Mesothelial cell of epicardium (in vitro differentiated cells): ENCODE measurements around the gene TVP23C. TPM values are rescaled to one million over a fixed set of nuclear protein-coding genes. Genes with fewer than 3 reads are reported as not detected.

Experiments
- DNase-seq, 2 experiments: peaks; one replicate each; pipeline ENCODE4 v3.0.0; 2021; ENCODE audit warnings: low spot score in 2 of 2; ENCODE audit not compliant: unreplicated experiment in 2 of 2
- H3K27ac Mint-ChIP-seq: 2 replicates; pipeline ENCODE4 v1.8.0; 2021; ENCODE audit warnings: mixed read lengths
- H3K27me3 Mint-ChIP-seq: 2 replicates; pipeline ENCODE4 v1.8.0; 2021; ENCODE audit warnings: low read depth, mixed read lengths
- H3K36me3 Mint-ChIP-seq: 2 replicates; pipeline ENCODE4 v1.8.0; 2021; ENCODE audit warnings: mixed read lengths
- H3K4me1 Mint-ChIP-seq: 2 replicates; pipeline ENCODE4 v1.8.0; 2021; ENCODE audit warnings: mixed read lengths
- H3K4me3 Mint-ChIP-seq: 2 replicates; pipeline ENCODE4 v1.8.0; 2021; ENCODE audit warnings: mild to moderate bottlenecking, moderate library complexity, mixed read lengths
- H3K9me3 Mint-ChIP-seq: 2 replicates; pipeline ENCODE4 v1.8.0; 2021; ENCODE audit warnings: mixed read lengths
- total RNA-seq: library from RNA; stranded (reverse); gene quantifications from 3 replicates; pipeline ENCODE4 v1.2.1, GENCODE V29; 2021
- TF ChIP-seq, protein P1 (sequence below): fragments of 200-600 bp; sonication (generic); IDR thresholded peaks from one replicate; pipeline ENCODE4 v1.5.0; 2021; ENCODE audit warnings: antibody characterized with exemption; ENCODE audit not compliant: unreplicated experiment

The TVP23C gene
- total RNA-seq, 1 donor from 2014 or later: 66.4 TPM

DNA sequence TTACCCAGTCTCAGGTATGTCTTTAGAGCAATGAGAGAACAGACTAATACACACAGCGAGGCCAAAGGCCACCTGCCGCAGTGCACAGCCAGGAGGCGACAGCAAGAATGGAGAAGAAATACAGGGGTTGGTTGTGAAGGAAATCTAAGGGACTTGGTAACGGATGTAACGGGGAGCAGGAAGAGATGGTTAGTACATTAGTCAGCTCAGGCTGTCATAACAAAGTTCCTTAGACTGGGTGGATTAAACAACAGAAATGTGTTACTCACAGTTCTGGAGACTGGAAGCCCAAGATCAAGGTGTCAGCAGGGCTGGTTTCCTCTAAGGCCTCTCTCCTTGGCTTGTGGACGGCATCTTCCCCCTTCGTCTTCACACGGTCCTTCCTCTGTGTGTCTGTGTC lies 47.1 kb downstream of the TVP23C start:
- no peaks in the 10 kb centered on the region for H3K27me3 Mint-ChIP-seq
- no peak for DNase-seq
- no peak overlapping the region for H3K27ac Mint-ChIP-seq
- H3K4me3 Mint-ChIP-seq: no peak overlapping the region
- TF ChIP-seq, protein P1, sequence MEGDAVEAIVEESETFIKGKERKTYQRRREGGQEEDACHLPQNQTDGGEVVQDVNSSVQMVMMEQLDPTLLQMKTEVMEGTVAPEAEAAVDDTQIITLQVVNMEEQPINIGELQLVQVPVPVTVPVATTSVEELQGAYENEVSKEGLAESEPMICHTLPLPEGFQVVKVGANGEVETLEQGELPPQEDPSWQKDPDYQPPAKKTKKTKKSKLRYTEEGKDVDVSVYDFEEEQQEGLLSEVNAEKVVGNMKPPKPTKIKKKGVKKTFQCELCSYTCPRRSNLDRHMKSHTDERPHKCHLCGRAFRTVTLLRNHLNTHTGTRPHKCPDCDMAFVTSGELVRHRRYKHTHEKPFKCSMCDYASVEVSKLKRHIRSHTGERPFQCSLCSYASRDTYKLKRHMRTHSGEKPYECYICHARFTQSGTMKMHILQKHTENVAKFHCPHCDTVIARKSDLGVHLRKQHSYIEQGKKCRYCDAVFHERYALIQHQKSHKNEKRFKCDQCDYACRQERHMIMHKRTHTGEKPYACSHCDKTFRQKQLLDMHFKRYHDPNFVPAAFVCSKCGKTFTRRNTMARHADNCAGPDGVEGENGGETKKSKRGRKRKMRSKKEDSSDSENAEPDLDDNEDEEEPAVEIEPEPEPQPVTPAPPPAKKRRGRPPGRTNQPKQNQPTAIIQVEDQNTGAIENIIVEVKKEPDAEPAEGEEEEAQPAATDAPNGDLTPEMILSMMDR: no peak
- H3K36me3 Mint-ChIP-seq: peaks cover 38% of the 10 kb centered on the region
- H3K4me1 Mint-ChIP-seq: peaks cover 11% of the 10 kb centered on the region
- H3K9me3 Mint-ChIP-seq: peaks cover 8% of the 10 kb centered on the region

DNA sequence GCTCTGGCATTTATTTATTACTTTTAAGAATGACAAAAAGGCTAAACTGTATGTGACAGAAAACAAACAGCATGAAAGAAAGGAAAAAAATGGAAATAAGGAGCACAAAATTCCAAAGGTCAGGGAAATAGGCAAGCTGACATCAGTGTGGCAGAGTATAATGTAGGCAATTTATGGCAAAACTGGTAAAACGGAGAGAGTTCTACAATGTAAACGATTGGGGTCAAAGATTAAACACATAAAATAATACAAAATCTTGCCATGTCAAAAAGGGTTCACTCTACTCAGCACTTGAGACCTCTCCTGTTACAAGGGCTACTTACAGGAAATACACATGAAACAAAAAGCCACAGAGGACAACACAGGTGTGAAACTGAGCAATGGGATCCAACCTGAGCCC lies 48.8 kb downstream of the TVP23C start:
- peaks cover 8% of the 10 kb centered on the region for H3K9me3 Mint-ChIP-seq
- H3K36me3 Mint-ChIP-seq: peaks cover 44% of the 10 kb centered on the region
- H3K4me1 Mint-ChIP-seq: peaks cover 11% of the 10 kb centered on the region
- no peak for DNase-seq
- TF ChIP-seq, protein P1: no peak
- H3K27me3 Mint-ChIP-seq: no peaks in the 10 kb centered on the region
- peak overlapping the region; percentile 37 for H3K27ac Mint-ChIP-seq
- H3K4me3 Mint-ChIP-seq: no peak overlapping the region

DNA sequence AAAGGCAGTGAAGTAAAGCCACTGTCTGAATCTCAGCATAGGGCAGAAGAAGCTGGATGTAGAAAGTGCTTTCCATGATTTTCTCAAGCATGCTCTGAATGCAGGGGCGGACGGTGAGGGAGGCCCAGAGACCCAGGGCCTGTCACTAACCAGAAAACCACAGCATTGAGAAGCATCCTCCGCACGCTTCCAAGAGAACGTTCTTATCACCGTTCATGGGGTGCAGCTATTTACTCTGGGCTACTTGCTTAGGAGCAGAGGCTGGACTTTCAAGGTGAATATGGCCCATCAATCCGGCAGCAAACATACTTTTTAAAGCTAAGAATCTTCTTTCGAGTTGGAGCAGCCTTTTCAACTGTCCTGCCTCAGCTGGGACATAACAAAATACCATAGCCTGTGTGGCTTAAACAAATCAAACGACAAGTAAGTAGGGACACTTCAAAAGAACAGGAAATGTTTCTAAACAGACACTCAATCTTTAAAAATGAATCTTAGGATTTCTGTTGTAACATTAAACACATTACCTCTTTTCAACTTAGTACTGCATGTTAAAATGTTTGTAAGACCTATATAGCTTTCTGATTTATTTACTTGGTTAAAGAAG lies 49.3 kb downstream of the TVP23C start:
- Mint-ChIP-seq H3K9me3 (peaks cover 8% of the 10 kb centered on the region), H3K4me1 (peaks cover 11% of the 10 kb centered on the region), H3K27ac (peak overlapping the region; percentile 37), H3K36me3 (peaks cover 43% of the 10 kb centered on the region), H3K27me3 (no peaks in the 10 kb centered on the region), H3K4me3 (no peak overlapping the region)
- no peak for DNase-seq
- TF ChIP-seq, protein P1: no peak

DNA sequence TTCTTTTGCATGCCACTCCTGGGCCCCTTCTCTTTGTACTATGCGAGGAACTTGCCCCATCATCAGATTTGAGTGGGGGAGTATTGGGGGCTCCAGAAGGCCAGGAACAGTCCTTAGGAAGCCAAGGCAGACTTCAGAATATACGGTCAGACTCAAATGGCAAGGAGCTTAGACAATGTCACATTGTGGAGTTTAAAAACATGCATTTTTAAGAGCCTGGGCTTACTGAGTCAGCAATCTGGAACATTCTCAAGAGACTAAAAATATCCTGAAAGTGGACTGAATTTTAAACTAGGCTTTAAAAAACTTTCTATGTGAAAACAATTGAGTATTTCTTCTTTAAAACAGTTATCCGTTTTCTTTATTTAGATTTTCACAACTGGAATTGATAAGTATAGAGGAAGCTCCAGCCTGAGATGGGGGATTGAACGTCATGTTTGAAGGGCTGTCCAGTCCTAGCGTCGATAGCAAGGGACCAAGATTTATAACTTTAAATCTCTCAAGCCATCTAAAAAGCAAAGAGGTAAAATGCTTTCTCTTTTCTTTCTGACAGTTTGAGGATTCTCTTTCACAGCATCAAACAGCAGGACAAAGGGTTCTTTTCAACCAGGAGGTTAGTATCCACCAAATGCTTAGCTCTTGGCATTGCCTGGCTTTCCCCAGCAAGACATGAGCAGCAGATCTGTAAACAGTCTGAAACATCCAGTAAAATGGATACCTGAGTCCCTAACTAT lies 50.1 kb downstream of the TVP23C start:
- H3K27me3 Mint-ChIP-seq: no peaks in the 10 kb centered on the region
- no peak for DNase-seq
- H3K4me3 Mint-ChIP-seq: no peak overlapping the region
- H3K9me3 Mint-ChIP-seq: peaks cover 8% of the 10 kb centered on the region
- H3K27ac Mint-ChIP-seq: peak overlapping the region; percentile 52
- peaks cover 11% of the 10 kb centered on the region for H3K4me1 Mint-ChIP-seq
- TF ChIP-seq, protein P1: no peak
- H3K36me3 Mint-ChIP-seq: peaks cover 43% of the 10 kb centered on the region

DNA sequence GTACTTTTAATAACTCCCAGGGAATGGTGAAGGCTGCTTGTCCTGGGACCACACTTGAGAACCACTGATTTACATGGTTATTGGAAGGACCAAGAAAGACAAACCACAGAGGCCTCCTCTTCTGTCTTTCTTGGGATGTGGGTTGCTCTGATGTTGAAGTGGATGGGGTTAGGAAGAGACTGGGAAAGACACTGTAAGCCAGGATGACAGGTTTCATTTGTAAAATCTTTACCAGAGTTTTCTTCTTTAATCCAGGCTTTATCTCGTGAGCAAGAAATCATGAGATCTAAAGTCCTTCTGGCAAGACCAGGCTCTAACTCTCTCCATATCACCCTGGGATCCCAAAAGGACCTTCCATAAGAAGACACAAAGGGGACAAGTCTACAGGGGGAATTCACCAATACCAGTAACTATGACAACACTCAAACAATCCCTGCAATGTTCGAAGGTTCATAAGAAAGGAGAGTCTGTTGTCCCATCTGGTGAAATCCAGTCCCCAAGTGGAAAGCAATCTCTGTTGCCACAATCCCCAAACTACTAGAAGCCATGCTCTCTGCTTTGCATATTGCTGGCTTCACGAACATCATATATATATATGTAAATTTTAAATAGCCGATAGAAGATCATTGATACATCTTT lies 51.1 kb downstream of the TVP23C start:
- Mint-ChIP-seq H3K4me1 (peaks cover 11% of the 10 kb centered on the region), H3K36me3 (peaks cover 39% of the 10 kb centered on the region), H3K27me3 (no peaks in the 10 kb centered on the region), H3K9me3 (peaks cover 7% of the 10 kb centered on the region), H3K27ac (no peak overlapping the region), H3K4me3 (no peak overlapping the region)
- no peak for DNase-seq
- TF ChIP-seq, protein P1: no peak
